OCI-M1 (cell line): ENCODE results near the gene SDHB.

Experiments used
- DNase-seq: peaks from one replicate; lab custom pipeline; 2025; lab: John Stamatoyannopoulos, UW

The SDHB gene

DNA sequence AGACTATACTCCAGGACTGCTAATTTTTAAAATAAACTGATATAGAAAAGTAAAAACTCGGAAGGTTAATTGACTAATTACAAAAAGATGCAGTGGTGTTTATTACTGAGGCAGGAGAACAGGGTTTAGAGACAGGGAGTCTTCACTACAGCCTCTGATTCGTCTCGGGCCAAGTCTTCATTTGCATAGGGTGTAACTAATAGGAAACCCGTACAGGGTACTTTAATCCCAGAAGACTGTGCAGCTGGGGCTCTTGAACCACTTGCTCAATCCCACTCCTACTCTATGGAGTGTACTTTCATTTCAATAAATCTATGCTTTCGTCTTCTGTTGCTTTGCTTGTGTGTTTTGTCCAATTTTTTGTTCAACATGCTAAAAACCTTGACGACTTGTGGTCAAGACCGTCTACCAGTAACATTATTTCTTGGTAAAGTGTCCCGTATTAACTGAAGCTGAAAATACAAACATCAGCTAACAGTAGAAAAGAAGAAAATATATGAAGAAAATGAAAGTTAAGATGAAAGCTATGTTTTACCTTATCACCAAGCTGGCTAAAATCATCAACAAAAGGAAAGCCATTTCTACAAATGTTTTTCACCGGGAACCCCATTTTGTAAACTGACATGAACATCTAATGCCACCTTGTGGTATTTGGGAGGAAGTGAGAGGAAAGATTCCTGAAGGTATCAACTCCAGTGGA, 8.0 kb downstream of the SDHB start:
- DNase-seq = peak; percentile 70

- no peak for DNase-seq
Observed at GRCh38 chr1:17045150-17045549, 8.7 kb downstream of the SDHB start.

- DNase-seq = no peak
Observed at GRCh38 chr1:17043676-17044075, 10.2 kb downstream of the SDHB start.

GRCh38 chr1:17040135-17040534, 13.7 kb downstream of the SDHB start:
- no peak for DNase-seq

- no peak for DNase-seq
Observed at GRCh38 chr1:17039522-17039921, 14.3 kb downstream of the SDHB start.

DNA sequence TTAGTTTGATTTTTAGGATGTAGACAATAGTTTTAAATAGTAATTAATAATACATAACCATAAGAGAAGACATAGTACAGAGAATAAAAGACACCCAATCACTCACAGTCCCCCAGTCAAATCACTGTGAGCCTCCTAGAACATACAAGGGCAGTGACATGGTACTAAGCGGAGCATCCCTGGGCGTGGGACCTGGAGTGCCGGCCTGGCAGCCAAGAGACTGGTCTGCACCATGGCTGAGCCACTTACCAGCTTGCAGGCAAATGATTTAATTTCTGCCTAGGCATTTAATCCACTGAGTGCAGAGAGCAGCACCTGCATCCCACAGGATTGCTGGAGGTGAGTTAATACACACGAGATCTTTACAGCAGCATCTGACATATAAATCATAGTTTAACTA, 20.4 kb downstream of the SDHB start:
- no peak for DNase-seq

GRCh38 chr1:17032741-17033140, 21.1 kb downstream of the SDHB start:
- no peak for DNase-seq

DNA sequence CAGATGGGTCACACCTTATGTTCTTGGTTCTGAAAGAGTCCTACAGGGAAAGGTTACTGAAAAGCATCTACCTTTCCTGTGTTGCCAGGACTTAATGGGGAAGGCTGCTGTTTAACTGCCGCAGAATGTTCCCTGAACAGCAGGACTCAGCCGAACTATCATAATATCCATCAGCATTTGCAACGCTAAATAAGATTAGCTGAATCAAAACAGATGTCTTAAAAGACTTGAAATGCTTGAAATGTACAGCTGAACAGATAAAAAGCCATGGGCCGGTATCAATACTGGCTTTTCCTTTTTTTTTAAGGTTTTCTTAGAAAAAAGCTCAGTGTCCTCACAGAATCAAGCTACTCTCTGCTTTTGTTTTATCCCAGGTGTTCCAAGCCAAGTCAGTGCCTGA, 22.4 kb downstream of the SDHB start:
- DNase-seq = no peak

GRCh38 chr1:17030206-17030605, 23.6 kb downstream of the SDHB start:
- no peak for DNase-seq

DNA sequence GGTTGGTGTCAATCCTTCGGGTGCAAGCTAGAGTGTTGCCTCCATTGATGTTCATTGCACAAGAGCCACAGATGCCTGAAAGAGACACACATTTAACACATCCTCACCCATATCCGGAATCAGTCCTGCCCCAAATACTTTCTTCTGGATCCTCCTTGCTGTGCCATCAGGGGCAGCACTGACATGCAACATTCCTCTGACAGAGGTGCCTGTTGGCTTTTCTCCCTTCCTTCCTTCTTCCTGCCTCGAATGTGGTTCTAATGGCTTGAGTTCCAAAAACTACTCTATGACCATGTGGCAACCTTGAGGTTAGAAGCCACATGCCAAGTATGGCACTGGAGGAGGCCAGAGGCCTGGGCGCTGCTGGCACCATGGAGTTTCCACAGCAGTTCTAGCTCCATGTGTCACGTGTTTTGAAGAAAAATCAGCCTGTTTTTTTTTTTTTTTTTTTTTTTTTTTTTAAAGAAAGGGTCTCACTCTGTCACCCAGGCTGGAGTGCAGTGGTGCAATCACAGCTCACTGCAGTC, 25.1 kb downstream of the SDHB start:
- no peak for DNase-seq

DNA sequence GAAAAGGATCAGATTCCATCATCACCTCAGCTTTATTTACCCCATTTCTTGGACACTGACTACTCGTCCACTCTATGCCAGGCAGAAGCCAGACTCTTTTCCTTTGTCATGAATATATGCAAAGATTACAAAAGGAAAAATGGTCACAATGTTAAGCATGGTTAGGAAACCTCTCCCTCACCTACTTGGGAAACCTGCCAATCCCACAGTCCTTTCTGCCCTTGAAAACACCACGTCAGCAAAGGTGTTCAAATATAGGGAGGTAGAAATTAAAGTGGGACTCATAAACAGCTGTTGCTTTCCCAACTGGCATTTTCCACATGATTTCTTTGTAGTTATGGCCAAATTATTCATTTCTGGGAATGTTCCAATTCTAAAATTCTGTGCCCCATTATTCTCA, 25.9 kb downstream of the SDHB start:
- DNase-seq = no peak

DNA sequence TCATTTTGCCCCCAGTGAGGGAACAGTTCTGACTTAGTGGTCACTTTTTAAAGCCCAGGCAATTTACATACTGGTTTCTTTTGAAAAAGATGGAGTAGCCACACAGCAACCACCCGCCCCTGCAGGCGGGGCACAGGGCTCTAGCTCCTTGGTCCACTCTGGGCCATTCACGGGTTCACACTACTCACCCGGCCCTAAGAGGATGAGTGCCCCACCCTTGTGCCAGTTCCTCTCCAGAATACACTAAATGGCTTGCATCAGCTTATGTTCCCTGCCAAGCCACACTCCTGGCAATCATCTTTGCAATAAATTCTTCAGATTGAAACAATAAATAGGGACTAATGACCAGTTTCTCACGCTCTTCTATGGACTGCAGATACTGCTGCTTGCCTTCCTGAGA, 26.4 kb downstream of the SDHB start:
- DNase-seq = no peak

- DNase-seq = no peak
Observed at GRCh38 chr1:17024721-17025120, 29.1 kb downstream of the SDHB start.

DNA sequence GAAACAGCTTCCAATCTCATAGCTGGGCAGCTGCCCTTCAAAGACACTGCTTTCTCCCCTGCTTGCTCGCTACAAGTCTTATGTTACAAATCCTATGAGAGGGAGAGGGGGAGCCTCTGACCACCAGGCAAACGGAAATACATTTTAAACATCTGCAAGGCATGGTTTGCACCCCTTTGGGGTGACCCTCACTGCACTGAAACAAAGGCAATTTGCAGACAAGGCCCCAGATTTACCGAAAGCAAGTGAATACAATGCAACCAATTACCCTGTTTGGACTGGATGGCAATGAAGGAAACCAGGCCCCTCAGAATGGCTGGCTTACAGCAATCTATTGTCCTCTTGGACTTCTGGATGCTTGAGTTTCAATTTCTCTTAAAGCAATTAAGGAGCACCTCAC, 30.3 kb downstream of the SDHB start:
- DNase-seq = no peak

- peak; percentile 68 for DNase-seq
Observed at GRCh38 chr1:17023102-17023501, 30.7 kb downstream of the SDHB start.

GRCh38 chr1:17021896-17022295, 31.9 kb downstream of the SDHB start:
- DNase-seq = no peak

GRCh38 chr1:17020502-17020901, 33.3 kb downstream of the SDHB start:
- DNase-seq = no peak

DNA sequence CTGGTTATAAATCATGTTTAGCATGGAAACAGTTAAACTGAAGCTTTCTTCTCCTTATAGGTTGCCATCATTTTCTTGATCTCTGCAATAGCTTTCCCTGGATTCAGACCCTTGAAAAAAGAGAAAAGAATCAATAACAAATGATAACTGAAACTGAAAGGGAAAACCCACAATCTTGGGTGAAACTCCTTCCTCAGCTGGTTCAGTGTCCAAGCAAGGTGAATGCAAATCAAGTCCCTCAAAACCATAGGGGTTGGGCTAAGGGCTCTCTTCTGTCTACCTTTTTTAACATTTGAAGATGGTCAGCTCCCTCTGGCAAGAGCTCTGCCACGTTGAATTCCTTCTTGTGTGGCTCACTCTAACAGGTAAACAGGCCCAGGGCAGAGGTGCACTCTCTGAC, 35.0 kb downstream of the SDHB start:
- no peak for DNase-seq

DNA sequence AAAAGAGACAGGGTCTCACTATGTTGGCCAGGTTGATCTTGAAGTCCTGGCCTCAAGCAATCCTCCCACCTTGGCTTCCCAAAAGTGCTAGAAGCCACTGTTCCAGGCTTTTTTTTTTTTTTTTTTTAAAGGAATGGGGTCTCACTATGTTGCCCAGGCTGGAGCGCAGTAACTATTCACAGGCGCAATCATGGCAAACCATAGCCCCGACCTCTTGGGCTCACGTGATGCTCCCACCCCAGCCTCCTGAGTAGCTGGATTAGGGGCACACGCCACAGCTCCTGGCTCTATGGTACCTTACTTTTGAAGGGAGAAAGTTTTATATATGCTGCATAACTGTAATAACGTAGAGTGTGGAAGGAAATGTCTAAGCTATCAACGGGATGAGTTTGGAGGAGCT, 36.4 kb downstream of the SDHB start:
- no peak for DNase-seq

- DNase-seq = no peak
Observed at GRCh38 chr1:17016317-17016661, 37.5 kb downstream of the SDHB start.

DNA sequence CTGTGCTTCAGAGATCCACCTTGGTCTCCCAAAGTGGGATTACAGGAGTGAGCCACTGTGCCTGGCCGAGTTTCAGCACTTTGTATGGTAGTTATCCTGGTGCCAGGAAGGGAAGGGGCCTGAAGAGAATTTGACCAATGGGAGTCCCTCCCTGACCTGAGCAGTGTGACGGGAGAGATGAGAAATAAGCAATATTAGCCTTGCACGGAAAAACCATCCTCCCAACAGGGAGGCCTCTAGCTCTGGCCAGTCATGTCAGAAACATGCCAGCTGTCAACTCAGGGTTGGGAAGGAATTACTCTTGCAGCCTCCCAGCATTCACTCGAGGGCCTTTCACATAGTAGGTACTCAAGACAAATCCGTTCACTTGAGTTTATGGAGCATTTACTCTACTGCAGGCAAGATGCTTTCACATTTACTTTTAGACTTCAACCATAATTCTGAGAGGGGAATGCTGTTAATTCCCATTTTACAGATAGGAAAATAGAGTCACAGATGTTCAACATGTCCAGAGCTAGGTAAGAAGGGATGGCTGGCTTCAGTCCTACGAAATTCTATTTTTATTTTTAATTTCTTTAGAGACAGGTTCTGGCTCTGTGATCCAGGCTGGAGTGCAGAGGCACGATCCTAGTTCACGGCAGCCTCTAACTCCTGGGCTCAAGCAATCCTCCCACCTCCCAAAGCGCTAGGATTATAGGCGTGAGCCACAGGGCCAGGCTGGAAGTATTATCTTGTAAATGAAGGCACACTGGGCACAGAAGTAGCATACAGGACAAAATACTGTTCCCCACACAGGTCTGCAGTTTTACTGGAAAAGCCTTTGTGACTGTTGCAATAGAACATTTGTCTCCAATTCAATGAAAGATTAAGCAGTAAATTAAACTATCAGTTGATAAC, 38.9 kb downstream of the SDHB start:
- no peak for DNase-seq

DNA sequence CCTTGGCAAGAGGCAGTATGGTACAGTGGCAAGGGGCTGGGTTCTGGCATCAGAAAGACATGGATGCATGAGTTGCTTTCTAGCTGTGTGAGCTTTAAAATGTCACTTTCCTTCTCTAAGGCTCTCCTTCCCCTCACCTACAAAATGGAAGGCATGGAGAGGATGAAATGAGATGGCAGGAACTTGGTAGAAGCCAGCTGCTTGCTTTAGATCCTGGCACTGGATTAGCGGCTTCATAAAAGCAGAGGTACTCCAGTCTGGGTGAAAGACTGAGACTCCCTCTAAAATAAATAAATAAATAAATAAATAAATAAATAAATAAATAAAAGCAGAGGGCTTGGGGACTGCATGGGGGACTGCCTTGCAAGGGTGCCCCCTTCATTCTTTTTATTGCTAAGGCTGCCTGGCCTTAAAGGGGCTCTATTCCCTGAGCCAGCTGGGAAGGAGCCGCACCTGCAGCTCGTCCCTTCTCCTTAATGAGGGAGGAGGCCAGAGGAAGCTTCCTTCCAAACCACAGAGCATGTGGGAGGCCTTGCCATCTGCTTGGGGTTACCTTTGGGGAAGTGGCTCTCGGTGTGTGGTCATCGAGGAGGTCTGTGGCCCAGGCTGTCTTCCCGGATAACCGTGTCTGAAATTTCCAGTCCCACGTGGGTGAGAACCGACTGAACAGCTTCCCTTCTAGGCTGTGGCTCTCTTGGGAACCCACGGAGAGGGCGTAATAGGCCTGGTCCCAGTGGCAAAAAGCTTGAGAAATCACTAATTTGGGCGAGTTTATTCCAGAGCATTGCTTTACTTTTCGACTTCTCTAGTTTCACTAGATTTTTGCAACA, 40.1 kb downstream of the SDHB start:
- DNase-seq = peak; percentile 92
